ENCODE measurements around the gene EFR3B. TPM values are rescaled to one million over a fixed set of nuclear protein-coding genes. Genes with fewer than 3 reads are reported as not detected.
A peak's percentile ranks its signal among the peaks of the same experiment; 100 is the strongest.

Gene EFR3B
- total RNA-seq, 1 experiment from 2014 or later = 7.0 TPM

DNA sequence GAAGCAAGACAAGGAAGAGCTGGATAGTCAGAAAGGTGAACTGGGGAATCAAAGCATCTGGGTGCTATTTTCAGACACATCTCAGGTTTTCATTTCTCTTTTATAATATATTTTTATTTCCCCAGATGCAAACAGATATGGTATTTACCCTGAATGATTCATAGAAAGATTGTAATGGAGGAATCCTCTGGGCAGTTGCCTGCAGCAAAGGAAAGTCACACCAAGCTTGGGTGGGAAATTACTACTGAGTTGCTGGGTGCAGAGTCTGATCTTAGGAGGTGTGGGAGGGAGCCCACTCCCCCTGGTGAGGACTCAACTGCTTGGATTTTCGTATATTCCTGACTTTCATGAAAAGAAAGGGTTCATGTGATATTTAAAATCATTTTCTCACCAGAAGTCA is 2.1 kb downstream of the EFR3B start:
- Histone ChIP-seq H4K8ac (replicated peaks; ENCODE audit: insufficient read length, low read depth, low read length) (no peak overlapping the region), H3K56ac (ENCODE audit: insufficient read length, low read depth, low read length) (no peak overlapping the region), H2BK5ac (ENCODE audit: insufficient read length, low read length) (no peak overlapping the region), H3K18ac (ENCODE audit: insufficient read length, low read depth, low read length) (no peak overlapping the region), H3K14ac (ENCODE audit: insufficient read depth, low read length) (no peak overlapping the region), H3K9me3 (ENCODE audit: control insufficient read depth, low read depth, low read length) (no peaks in the 10 kb centered on the region), H2BK120ac (ENCODE audit: low read depth, low read length, poor library complexity, severe bottlenecking) (no peak overlapping the region), H2BK20ac (ENCODE audit: low read depth, low read length, poor library complexity, severe bottlenecking) (no peak overlapping the region), H2BK12ac (ENCODE audit: insufficient read length, low read depth, low read length) (no peak overlapping the region), H3K27ac (ENCODE audit: insufficient read length, low read depth, low read length) (no peak overlapping the region), H3K23me2 (ENCODE audit: insufficient read length, low read depth, low read length, poor library complexity, severe bottlenecking) (peaks cover 17% of the 10 kb centered on the region), H4K91ac (ENCODE audit: insufficient read length, low read depth, low read length) (no peak overlapping the region), H3K9ac (ENCODE audit: extremely low read depth, insufficient read length, low read length) (no peak overlapping the region), H3K23ac (ENCODE audit: insufficient read length, low read depth, low read length) (no peak overlapping the region), H4K5ac (ENCODE audit: insufficient read length, low read depth, low read length) (no peak overlapping the region), H3K79me1 (ENCODE audit: insufficient read depth, low read depth, low read length, poor library complexity, severe bottlenecking) (no peaks in the 10 kb centered on the region), H3K27me3 (ENCODE audit: insufficient read depth, low read length) (peaks cover 4% of the 10 kb centered on the region; the same call in 1 of the 2 replicates), H2BK15ac (ENCODE audit: low read depth, low read length) (no peak overlapping the region), H3K4ac (ENCODE audit: low read depth, low read length) (no peak overlapping the region), H4K20me1 (ENCODE audit: control insufficient read depth, insufficient read depth, insufficient read length) (no peaks in the 10 kb centered on the region), H3K4me1 (ENCODE audit: insufficient read depth, low read length) (no peaks in the 10 kb centered on the region), H3K4me2 (ENCODE audit: insufficient read depth, insufficient read length, low read length) (no peak overlapping the region), H3K79me2 (ENCODE audit: insufficient read depth, low read length) (no peaks in the 10 kb centered on the region), H2AK5ac (ENCODE audit: insufficient read length, low read length) (no peak overlapping the region), H2AFZ (ENCODE audit: low read length) (no peak overlapping the region), H3T11ph (ENCODE audit: low read length) (no peak overlapping the region)
- H3K4me1 Mint-ChIP-seq = peaks cover 23 to 27% of the 10 kb centered on the region in 2 experiments
- peaks cover 2 to 16% (median 7%) of the 10 kb centered on the region in 3 experiments; a peak in 6 of 7 replicates for H3K36me3 Mint-ChIP-seq (ENCODE audit: insufficient read depth in 1 of 3, low read depth in 3 of 3)
- no CpG with 5 or more reads among the region's 1 CpG for WGBS (ENCODE audit: extremely low coverage, insufficient read length, low lambda C conversion rate)
- no peak for TF ChIP-seq CTCF (conservative IDR thresholded peaks at IDR 0.05)
- H3K27me3 Mint-ChIP-seq (ENCODE audit: low read depth) = peaks cover 51% of the 10 kb centered on the region
- H3K9me3 Mint-ChIP-seq = no peaks in the 10 kb centered on the region; a peak in 1 of 5 replicates
- H3K4me3 Mint-ChIP-seq = peak overlapping the region in 1 of 2 experiments; percentile 91; a peak in 3 of 5 replicates
- DNase-seq = no peak
- no peak overlapping the region for H3K27ac Mint-ChIP-seq
